CD4-positive, alpha-beta T cell (primary cell): Measurements from ENCODE around the gene MUC2. TPM values are rescaled to one million over a fixed set of nuclear protein-coding genes. Genes with fewer than 3 reads are reported as not detected.

Source experiments
- ATAC-seq: fragments of 200-7000 bp; cut with Tn5 transposase; one replicate; pipeline ENCODE4 v1.10.0; 2022; ENCODE audit warnings: mild to moderate bottlenecking; ENCODE audit not compliant: poor library complexity
- CTCF ChIA-PET: fragments of 350-600 bp; sonication (Branson Sonifier 250); formaldehyde crosslinking; loops from one replicate; lab custom pipeline; 2021; ENCODE audit warnings: antibody characterized with exemption, inconsistent platforms; lab: Charles Lee
- POLR2A ChIA-PET: fragments of 350-600 bp; sonication (Branson Sonifier 250); formaldehyde crosslinking; loops from one replicate; lab custom pipeline; 2021; ENCODE audit warnings: antibody characterized with exemption, inconsistent platforms; lab: Charles Lee
- DNase-seq, 14 experiments: peaks; one replicate each; pipeline ENCODE4 v3.0.0-alpha.2; 2013 to 2020; ENCODE audit warnings: mixed read lengths in 2 of 14
- H3K27ac ChIP-seq, 2 donors: one replicate each; pipeline versions ENCODE4 v1.5.1 to v1.7.0; 2013; ENCODE audit warnings: low read length in 2 of 2, low read depth in 1 of 2, mild to moderate bottlenecking in 1 of 2
- H3K27me3 ChIP-seq, 2 experiments: 1 replicate in 1 of 2; 2 replicates in 1 of 2; pipeline versions ENCODE4 v1.6.1 to v1.7.0; 2013; ENCODE audit warnings: low read length in 2 of 2, control low read depth in 1 of 2, mild to moderate bottlenecking in 1 of 2, moderate library complexity in 1 of 2; ENCODE audit not compliant: insufficient read depth in 2 of 2, control insufficient read depth in 1 of 2
- H3K36me3 ChIP-seq: one replicate; pipeline ENCODE4 v1.6.1; 2013; ENCODE audit warnings: low read length, control low read depth; ENCODE audit not compliant: insufficient read depth
- H3K4me1 ChIP-seq: one replicate; pipeline ENCODE4 v1.6.1; 2013; ENCODE audit warnings: low read length, control low read depth; ENCODE audit not compliant: insufficient read depth
- H3K4me3 ChIP-seq: one replicate; pipeline ENCODE4 v1.5.1; 2013; ENCODE audit warnings: mild to moderate bottlenecking, low read length, moderate library complexity
- H3K9me3 ChIP-seq, 2 experiments: 1 replicate in 1 of 2; 2 replicates in 1 of 2; pipeline versions ENCODE4 v1.6.1 to v1.7.0; 2013; ENCODE audit warnings: low read length in 2 of 2, mild to moderate bottlenecking in 2 of 2, control low read depth in 1 of 2, moderate library complexity in 1 of 2; ENCODE audit not compliant: control insufficient read depth in 1 of 2, insufficient read depth in 1 of 2
- H3K27ac Mint-ChIP-seq: one replicate; pipeline ENCODE4 v1.8.0; 2020; ENCODE audit warnings: mixed read lengths
- H3K27me3 Mint-ChIP-seq: one replicate; pipeline ENCODE4 v1.8.0; 2021; ENCODE audit warnings: mixed read lengths
- H3K36me3 Mint-ChIP-seq: one replicate; pipeline ENCODE4 v1.8.0; 2021; ENCODE audit warnings: low read depth, mixed read lengths
- H3K4me1 Mint-ChIP-seq: one replicate; pipeline ENCODE4 v1.8.0; 2021; ENCODE audit warnings: low read depth, mixed read lengths
- H3K4me3 Mint-ChIP-seq: one replicate; pipeline ENCODE4 v1.8.0; 2020; ENCODE audit warnings: mild to moderate bottlenecking, mixed read lengths
- H3K9me3 Mint-ChIP-seq: one replicate; pipeline ENCODE4 v1.8.0; 2020; ENCODE audit warnings: mixed read lengths
- CTCF ChIP-seq: fragments of 200-600 bp; IDR thresholded peaks from one replicate; pipeline ENCODE4 v1.8.0; 2022; ENCODE audit warnings: antibody characterized with exemption, mild to moderate bottlenecking
- intact Hi-C, 2 experiments: fragments of 100-400 bp; cut with DNase I in 1 of 2; cut with micrococcal nuclease in 1 of 2; formaldehyde crosslinking; loops; one replicate each; pipeline versions ENCODE4 v1.15.1 to v1.9.0; 2023 to 2025; cut with DNase I, micrococcal nuclease
- total RNA-seq, 174 experiments: library from RNA in 2 of 174; stranded (reverse) in 2 of 174; gene quantifications; one replicate each; pipeline ENCODE4 v1.2.3 and lab custom pipeline; 2021 to 2026

Gene MUC2
- total RNA-seq, 2 experiments from 2014 or later = not detected

GRCh38 chr11:1067812-1068496 is 6.7 kb upstream of the MUC2 start:
- no peak for TF ChIP-seq CTCF

GRCh38 chr11:1069740-1070139 is 4.9 kb upstream of the MUC2 start:
- ATAC-seq (no peak), DNase-seq (no peak)
- Mint-ChIP-seq H3K27ac (no peak overlapping the region), H3K27me3 (peaks cover 10% of the 10 kb centered on the region), H3K4me3 (no peak overlapping the region), H3K36me3 (no peaks in the 10 kb centered on the region), H3K9me3 (no peaks in the 10 kb centered on the region), H3K4me1 (no peaks in the 10 kb centered on the region)
- H3K36me3 ChIP-seq = no peaks in the 10 kb centered on the region
- intact Hi-C loops = no loop called here
- peaks cover 0 to 8% of the 10 kb centered on the region in 2 experiments for H3K27me3 ChIP-seq
- no peak overlapping the region for H3K4me3 ChIP-seq
- ChIA-PET CTCF (no interaction called here), POLR2A (no interaction called here)
- no peak for TF ChIP-seq CTCF
- H3K4me1 ChIP-seq = no peaks in the 10 kb centered on the region
- H3K9me3 ChIP-seq = no peaks in the 10 kb centered on the region
- no peak overlapping the region for H3K27ac ChIP-seq

More at GRCh38 chr11:1067812-1068496, 6.7 kb upstream of the MUC2 start:
- ChIA-PET CTCF (no interaction called here), POLR2A (no interaction called here)
- Histone ChIP-seq H3K4me3 (no peak overlapping the region), H3K27me3 (peaks cover 0 to 6% of the 10 kb centered on the region in 2 experiments), H3K4me1 (no peaks in the 10 kb centered on the region), H3K27ac (no peak overlapping the region), H3K9me3 (no peaks in the 10 kb centered on the region), H3K36me3 (no peaks in the 10 kb centered on the region)
- Mint-ChIP-seq H3K4me1 (peaks cover 7% of the 10 kb centered on the region), H3K27me3 (peaks cover 15% of the 10 kb centered on the region), H3K9me3 (no peaks in the 10 kb centered on the region), H3K36me3 (no peaks in the 10 kb centered on the region), H3K4me3 (no peak overlapping the region), H3K27ac (no peak overlapping the region)
- no peak for DNase-seq
- no peak for ATAC-seq
- intact Hi-C loops = no loop called here

- POLR2A ChIA-PET = no interaction called here
- CTCF ChIA-PET = no interaction called here
- Mint-ChIP-seq H3K4me3 (no peak overlapping the region), H3K27ac (no peak overlapping the region), H3K27me3 (peaks cover 6% of the 10 kb centered on the region), H3K36me3 (no peaks in the 10 kb centered on the region), H3K9me3 (no peaks in the 10 kb centered on the region), H3K4me1 (no peaks in the 10 kb centered on the region)
- ATAC-seq (no peak), DNase-seq (no peak)
- no peak overlapping the region for H3K4me3 ChIP-seq
- H3K4me1 ChIP-seq = no peaks in the 10 kb centered on the region
- no peaks in the 10 kb centered on the region for H3K9me3 ChIP-seq
- intact Hi-C loops = no loop called here
- H3K36me3 ChIP-seq = no peaks in the 10 kb centered on the region
- H3K27ac ChIP-seq = no peak overlapping the region
- no peak for TF ChIP-seq CTCF
- peaks cover 0 to 8% of the 10 kb centered on the region in 2 experiments for H3K27me3 ChIP-seq
Measured at GRCh38 chr11:1070594-1071462, 3.8 kb upstream of the MUC2 start.
